GM18526 (cell line): Measurements from ENCODE around the gene POMT1.

Source experiments
- POLR2A ChIP-seq: IDR thresholded peaks from 3 replicates; pipeline ENCODE4 v1.6.1; 2011; ENCODE audit not compliant: insufficient read length; ENCODE audit errors: extremely low read depth

The POMT1 gene

DNA sequence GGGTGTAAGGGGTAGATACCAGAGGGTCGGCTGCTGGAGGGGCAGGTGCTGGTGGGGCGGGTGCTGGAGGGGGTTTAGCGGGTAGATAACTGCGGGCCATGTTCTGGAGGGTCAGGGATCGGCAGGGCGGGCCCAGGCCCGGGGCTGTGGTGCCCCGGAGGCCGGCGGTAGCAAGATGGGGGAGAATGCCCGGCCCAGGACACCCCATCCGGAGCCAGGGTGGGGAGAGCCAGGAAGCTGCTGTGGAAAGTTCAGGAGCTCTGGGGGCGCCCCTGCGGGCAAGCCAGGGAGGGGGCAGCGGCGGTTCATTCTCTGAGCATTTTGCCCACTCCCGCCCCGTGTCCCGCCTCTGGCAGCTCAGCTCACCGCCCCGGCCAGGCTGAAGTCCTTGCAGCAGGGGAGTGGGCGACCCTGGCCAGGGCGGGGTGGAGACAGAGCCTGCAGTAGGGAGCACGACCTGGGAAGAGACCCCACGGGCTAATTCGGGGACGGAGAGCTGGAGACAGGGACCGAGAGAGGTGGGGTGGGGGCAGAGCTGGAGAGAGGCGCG lies 43.1 kb downstream of the POMT1 start:
- no peak for TF ChIP-seq POLR2A

DNA sequence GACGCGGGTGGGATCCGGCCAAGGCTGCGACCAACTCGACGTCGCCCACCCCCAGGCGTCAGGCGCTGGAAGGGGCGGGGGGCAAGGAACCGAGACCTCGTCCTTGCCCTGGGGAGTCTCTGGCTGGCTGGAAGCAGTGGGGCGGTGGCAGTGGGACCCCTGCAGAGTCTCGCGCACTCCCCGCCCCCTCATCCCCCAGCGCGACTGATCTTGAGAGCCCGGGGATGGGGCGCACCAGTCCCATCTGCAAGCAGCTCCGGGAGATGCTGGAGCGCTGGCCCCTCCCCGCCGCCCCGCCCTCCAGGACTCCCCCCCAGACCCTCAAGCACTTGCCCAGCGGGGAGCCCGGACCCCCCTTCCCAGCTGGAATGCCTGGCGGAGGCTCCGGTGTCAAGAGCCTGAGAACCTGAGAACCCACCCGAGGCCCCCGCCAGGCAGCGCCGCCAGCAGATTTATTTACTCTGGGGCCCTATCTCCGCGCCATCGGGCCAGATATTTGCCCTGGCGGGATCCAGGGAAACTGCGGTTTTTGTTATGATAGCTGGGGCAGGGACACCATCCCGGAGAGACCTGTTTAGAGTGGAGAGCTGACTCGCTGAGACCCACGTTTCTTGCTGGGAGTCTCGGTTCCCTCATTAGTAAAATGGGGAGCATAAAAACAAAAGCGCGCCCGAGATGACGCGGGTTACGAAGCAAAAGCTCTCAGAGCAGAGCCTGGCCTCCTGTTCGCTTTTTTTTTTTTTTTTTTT lies 43.8 kb downstream of the POMT1 start:
- TF ChIP-seq POLR2A, result no peak

DNA sequence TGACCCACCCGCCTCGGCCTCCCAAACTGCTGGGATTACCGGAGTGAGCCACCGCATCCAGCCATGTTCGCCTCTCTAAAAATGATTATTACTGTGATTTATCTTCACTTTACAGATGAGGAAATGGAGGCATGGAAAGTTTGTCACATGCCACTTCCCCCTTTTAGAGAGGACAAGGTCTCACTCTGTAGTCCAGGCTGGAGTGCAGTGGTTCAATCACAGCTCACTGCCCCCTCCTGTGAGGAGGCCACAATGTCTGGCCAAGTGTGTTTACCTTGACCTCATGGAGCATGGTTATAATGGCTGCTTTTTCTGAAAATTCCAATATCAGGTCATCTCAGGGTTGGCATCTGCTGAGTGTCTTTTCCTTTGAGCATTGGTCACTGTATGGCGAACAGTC lies 49.3 kb downstream of the POMT1 start:
- TF ChIP-seq POLR2A, result no peak

DNA sequence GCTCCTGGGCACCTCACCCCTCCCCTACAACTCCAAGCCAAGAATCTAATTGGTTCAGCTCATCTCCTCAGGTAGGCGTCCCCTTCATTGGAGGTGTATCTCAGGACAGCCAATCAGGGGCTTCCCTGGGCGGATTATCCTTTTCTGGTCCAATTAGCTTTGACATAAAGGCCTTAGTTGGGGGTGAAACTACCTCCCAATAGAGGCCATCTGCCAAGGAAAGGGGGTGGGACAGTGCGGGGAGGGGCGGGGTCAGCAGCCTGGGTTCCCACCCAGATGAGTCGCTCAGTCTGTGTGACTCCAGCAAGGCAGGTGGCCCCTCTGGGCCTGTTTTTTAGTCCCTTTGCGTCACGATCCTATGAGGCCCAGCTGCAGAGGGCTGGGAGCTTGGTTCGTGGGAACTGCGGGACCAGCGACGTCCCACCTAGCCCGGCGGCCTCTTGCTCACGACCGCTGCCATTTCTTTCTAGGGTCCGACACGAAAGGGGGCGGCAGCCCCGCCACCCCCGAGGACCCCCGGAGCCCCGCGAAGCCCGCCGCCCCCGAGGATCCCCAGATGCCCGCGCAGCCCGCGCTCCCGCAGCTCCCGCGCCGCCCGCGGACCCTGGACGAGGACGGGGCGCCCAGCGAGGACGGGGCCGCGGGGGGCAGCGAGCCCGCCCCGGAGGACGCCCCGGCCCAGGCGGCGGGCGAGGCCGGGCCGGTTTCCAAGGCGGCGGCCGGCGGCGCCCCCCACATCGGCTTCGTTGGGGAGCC lies 51.5 kb downstream of the POMT1 start:
- no peak for TF ChIP-seq POLR2A

DNA sequence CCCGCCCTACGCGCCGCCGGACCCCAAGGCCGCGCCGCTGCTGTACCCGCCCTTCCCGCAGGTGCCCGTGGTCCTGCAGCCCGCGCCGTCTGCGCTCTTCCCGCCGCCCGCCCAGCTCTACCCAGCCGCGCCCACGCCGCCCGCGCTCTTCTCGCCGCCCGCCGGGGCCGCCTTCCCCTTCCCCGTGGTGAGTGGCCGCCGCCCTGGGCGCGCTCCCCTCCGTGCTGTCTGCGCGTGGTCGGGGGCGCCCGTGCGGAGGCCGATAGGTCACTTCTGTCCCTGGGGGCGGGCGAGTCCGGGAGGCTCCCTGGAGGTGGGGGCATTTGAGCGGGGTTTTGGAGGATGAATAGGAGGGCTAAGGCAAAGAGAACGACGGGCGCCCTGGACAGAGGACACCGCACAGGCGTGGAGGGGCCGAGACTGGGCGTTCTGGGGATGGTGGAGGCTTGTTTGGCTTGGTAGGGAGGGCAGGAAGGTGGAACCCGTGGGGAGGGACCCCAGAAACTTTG lies 52.2 kb downstream of the POMT1 start:
- no peak for TF ChIP-seq POLR2A

DNA sequence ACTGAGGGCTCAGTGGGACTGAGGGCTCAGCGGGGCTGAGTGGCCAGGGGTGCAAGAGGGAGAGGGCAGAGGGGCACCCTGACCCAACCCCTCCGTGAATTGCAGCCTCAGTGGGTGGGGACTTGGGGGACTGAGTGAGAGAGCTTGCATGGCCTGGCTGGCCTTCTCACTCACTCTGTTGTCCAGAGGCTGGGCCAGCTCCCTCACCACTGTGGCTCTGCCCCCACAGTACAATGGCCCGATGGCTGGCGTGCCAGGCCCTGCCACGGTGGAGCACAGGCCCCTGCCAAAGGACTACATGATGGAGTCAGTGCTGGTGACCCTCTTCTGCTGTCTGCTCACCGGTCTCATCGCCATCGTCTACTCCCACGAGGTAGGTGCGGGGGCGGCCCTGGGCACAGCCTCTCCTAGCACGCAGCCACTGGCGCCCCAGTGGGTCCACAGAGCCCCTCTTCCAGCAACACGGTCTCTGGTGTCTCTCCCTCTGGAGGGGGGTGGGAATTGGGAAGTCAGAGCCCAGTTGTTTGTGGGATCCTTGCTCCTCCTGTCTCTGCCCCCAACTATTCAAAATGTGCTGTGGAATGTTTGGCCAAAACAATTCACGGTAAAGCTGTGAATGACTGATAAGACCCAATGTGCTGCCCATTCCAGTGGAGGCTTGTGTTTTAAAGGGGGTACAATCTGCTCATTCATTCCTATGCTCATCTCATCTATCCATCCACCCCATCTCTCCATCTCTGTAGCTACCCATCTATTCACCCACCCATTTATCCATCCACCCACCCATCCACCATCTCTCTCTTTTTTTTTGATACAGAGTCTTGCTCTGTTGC lies 53.3 kb downstream of the POMT1 start:
- no peak for TF ChIP-seq POLR2A

DNA sequence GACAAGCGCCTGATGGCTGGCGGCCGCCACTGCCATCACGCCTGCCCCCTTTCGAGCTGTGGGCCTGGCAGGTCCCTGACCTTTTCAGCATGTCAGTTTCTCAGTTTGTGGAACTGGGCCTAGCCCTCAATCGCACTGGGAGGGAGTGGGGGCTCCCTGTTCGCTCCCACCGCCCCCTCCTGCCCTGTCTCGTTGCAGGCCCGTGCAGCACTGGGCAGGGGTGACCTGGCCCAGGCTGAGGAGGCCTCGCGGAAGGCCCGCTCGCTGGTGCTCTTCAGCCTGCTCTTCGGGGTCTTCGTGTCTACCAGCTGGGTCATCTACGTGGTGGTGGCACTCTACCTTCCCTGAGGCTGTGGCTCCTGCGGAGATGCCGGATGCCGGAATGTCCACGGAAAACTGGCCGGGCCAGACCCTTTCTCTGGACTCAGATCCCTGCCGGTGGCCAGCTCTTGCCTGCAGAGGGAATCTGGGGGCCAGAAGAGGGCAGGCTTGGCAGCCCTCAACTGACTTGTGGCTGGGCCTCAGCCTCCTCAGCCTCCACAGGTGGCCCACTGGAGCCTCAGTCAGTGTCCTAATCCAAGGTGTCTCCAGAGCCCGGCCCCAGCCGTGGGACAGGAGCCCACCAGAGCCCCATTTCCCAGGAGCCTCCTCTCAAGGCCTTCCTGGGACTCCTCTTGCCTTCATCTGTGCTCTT lies 55.3 kb downstream of the POMT1 start:
- TF ChIP-seq POLR2A, result no peak

DNA sequence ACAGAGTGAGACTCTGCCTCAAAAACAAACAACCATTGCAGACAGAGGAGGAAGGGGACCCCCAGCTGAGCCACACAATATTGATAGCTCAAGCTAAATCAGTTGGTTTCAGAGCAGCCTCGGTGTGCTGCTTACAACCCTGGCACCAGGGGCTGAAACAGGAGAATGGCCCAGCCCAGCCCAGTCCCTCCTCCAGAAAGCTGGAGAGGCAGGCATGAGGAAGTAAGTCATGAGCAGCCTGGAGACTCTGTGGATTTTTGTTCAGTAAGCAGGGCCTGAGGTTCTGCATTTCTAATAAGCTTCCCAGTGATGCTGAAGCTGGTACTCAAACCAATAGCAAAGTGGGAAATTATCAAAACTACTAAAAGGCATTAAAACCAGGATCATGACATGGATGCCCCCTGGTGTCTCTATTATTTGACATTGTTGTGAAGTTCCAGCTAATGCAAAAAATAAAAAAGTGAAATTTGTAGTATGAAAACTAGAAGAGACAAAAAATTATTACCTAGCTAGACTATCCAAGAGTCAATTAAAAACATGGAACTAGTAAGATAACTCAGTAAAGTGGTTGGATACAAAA lies 56.8 kb downstream of the POMT1 start:
- no peak for TF ChIP-seq POLR2A

DNA sequence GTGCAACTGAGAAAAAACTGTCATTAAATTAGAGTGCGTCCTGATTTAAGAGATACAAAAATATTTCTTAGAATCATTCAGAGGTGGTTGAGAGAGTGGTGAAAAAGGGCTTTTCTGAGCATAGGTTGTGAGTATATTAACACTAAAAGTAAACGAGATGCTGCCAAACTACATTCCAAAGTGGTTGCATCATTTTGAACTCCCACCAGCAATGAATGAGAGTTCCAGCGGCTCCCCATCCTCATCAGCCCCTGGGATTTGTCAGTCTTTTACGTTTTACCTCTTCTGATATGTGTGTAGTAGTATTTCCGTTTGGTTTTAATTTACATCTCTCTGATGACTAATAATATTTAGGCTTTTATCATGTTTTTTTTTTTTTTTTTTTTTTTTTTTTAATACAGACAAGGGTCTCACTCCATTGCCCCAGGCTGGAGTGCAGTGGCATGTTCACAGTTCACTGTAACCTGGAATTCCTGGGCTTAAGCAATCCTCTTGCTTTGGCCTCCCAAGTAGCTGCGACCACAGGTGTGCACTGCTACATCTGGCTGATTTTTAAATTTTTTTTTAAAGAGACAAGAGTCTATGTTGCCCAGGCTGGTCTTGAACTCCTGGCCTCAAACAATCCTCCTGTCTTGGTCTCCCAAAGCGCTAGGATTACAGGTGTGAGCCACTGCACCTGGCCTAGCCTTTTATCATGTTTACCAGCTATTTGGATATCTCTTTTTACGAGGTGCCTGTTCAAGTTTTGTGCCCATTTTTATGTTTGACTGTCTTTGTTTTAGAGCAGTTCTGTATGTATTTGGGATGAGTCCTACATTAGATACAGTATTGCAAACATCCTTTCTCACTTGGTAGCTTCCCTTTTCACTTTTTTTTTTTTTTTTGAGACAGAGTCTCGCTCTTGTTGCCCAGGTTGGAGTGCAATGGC lies 59.6 kb downstream of the POMT1 start:
- no peak for TF ChIP-seq POLR2A

DNA sequence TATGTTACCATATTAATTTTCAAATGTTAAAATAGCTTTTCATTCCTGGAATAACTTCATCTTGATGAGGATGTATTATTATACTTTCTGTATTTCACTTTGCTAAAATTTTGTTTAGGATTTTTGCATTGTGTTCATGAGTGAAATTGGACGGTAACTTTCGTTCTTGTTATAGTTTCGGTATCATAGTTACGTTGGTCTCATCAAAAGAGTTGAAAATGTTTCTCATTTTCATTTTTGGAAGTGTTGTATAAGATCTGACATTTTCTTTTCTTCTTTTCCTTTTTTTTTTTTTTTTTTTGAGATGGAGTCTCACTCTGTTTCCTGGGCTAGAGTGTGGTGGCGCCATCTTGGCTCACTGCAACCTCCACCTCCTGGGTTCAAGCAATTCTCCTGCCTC lies 62.7 kb downstream of the POMT1 start:
- TF ChIP-seq POLR2A, result no peak

DNA sequence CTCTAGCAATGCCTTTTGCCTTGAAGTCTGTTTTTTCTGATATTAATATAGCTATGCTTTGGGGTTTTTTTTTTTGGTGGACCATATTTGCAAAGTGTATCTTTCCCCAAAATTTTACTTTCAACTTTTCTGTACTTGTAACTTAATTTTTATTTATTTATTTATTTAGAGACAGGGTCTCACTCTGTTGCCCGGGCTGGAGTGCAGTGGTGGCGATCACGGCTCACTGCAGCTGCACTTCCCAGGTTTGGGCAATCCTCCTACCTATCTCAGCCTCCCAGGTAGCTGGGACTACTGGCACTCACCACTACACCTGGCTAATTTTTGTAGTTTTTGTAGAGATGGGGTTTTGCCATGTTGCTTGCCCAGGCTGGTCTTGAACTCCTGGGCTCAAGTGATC lies 63.4 kb downstream of the POMT1 start:
- no peak for TF ChIP-seq POLR2A

DNA sequence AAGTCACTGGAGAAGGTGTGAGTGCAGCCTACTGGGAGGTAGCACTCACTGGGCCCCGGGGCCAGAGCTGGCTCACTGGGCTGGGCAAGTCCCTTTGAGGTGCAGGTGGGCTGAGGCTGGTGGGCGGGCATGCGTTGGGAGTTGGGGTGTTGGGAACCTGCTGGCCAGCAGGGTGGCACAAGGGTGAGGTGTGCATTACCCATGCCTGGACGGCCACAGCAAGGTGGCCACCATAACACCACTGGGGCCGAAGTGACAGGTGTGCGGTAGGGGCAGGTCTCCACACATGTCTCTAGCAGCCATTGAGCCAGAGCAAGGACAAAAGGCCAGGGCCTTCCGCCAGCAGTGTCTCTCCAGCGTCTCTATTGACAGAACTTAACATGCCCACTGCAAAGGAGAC lies 65.2 kb downstream of the POMT1 start:
- TF ChIP-seq POLR2A, result no peak
